22Rv1 (cell line): ENCODE data around the gene SPINK8.
"Not testable (repeated sequence)": the region's sequence is repeated elsewhere in the genome, so short reads cannot be mapped to it uniquely, and the experiment has no call there.

Source experiments
- H3K27ac ChIP-seq: fragments of 450-650 bp; 2 replicates; pipeline ENCODE4 v1.5.1; 2017
- ZFX ChIP-seq: fragments of 450-650 bp; IDR thresholded peaks from 2 replicates; pipeline ENCODE4 v1.6.1; 2017; ENCODE audit warnings: antibody characterized with exemption, borderline replicate concordance
- TF ChIP-seq, protein P1 (sequence below): fragments of 450-650 bp; IDR thresholded peaks from 2 replicates; pipeline ENCODE4 v1.5.1; 2017; ENCODE audit warnings: mild to moderate bottlenecking

SPINK8 gene

GRCh38 chr3:48333346-48334245 lies at the start of gene SPINK8:
TSS of gene SPINK8 (minus strand) at chr3:48333661. CDS start at chr3:48328341, 5,320 bp downstream.
- not testable (repeated sequence) for H3K27ac ChIP-seq

GRCh38 chr3:48372862-48373435 lies 39.5 kb upstream of the SPINK8 start:
- no peak overlapping the region for H3K27ac ChIP-seq
- TF ChIP-seq, protein P1, sequence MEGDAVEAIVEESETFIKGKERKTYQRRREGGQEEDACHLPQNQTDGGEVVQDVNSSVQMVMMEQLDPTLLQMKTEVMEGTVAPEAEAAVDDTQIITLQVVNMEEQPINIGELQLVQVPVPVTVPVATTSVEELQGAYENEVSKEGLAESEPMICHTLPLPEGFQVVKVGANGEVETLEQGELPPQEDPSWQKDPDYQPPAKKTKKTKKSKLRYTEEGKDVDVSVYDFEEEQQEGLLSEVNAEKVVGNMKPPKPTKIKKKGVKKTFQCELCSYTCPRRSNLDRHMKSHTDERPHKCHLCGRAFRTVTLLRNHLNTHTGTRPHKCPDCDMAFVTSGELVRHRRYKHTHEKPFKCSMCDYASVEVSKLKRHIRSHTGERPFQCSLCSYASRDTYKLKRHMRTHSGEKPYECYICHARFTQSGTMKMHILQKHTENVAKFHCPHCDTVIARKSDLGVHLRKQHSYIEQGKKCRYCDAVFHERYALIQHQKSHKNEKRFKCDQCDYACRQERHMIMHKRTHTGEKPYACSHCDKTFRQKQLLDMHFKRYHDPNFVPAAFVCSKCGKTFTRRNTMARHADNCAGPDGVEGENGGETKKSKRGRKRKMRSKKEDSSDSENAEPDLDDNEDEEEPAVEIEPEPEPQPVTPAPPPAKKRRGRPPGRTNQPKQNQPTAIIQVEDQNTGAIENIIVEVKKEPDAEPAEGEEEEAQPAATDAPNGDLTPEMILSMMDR: no peak
- TF ChIP-seq ZFX: no peak

DNA sequence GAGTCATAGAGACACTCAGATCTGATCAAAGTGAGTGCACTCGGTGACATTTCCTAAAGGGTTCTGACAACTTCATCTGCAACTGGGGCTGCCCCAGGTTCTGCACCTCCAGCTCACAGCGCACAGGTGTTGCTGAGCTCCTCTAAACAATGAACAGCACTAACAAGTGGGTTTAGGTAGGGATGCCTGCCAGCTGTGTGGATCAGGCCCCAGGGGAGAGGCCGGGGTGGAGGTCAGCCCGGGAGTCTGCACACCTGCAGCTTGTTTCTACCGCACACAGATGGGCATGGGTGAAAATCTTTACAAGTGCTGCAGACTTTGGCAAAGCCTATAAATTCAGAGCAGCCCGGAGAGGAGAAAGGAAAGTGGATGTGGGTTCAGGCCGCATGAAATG lies 38.9 kb upstream of the SPINK8 start:
- TF ChIP-seq, protein P1: no peak
- TF ChIP-seq ZFX: no peak
- H3K27ac ChIP-seq: no peak overlapping the region

DNA sequence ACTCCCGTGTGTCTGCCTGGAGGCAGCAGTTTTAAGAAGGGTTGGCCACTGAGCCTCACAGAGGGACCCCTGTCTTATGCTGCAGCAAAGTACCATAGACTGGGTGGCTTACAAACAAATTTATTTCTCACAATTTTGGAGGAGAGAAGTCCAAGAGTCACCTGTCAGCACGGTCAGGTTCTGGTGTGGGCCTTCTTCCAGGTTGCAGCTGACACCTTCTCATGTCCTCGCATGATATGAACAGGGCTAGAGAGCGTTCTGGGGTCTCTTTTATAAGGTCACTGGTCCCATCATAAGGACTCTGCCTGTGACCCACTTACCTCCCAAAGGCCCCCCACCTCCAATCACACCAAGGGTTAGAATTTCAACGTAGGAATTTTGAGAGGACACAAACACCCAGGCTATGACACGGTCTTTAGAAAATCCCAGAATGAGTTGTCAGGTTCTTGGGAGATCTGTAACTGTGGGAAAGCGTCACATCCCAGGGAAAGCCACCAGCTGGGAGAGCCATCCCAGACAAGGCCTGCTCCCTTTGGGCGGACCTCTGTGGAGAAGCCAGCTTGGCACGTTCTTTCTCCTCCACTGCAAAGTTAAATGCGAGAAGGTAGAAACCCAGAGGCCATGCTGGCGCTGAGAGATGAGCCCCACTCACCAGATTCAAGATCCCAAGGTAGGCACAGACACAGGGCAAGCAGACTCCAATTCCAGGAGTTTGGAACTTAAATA lies 38.4 kb upstream of the SPINK8 start, which contains the start of gene FBXW12:
Gene FBXW12, plus strand, starts transcription at position 569 of the 726 bp plus-strand sequence. CDS start 549 bp downstream, outside the sequence.
- TF ChIP-seq, protein P1: no peak
- TF ChIP-seq ZFX: no peak
- no peak within 1 kb of the TSS for H3K27ac ChIP-seq

DNA sequence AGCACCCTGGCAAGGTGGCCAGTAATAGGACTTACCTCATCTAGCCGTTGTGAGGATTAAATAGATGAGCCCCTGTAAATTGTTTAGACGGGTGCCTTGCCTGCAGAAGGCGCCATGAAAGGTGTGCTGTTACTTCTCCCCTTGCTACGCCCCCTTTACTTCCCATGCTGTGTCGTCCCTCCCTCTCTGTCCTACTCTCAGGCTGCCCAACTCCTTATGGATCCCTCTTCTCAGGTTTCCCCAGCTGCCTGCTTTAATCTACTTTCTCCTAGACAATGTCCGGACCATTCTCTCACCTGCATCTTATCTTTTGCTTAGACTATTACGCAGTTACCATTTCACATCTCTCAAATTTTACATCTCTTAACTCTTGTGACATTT lies 36.9 kb upstream of the SPINK8 start:
- TF ChIP-seq ZFX: no peak
- TF ChIP-seq, protein P1: no peak
- H3K27ac ChIP-seq: no peak overlapping the region

- TF ChIP-seq, protein P1: no peak
- no peak for TF ChIP-seq ZFX
- no peak overlapping the region for H3K27ac ChIP-seq
These were observed 36.4 kb upstream of the SPINK8 start for GRCh38 chr3:48369693-48370332.

DNA sequence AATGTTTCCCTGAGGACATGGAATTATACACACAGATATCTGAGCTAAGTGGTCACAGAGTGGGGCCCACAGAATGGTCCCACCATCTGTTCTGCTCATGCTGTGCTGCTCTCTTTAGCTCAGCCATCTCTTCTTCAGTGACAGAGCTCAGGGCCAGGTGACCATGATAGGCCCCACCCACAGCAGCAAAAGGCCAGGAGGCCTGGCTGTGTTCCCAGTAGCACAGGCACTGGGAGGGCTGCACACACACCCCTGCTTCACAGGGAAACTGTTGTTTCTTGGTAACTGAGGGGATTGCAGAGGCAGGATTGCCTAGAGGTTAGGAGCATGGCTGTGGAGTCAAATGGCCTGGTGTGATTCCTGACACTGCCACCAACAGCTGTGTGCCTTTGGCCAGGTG lies 33.7 kb upstream of the SPINK8 start:
- no peak overlapping the region for H3K27ac ChIP-seq
- no peak for TF ChIP-seq ZFX
- TF ChIP-seq, protein P1: no peak
